ENCODE results near the gene MIDN. TPM values are rescaled to one million over a fixed set of nuclear protein-coding genes. Genes with fewer than 3 reads are reported as not detected.

The MIDN gene
- total RNA-seq, 4 donors from 2014 or later: 34.9 to 117 (median 86.3) TPM

DNA sequence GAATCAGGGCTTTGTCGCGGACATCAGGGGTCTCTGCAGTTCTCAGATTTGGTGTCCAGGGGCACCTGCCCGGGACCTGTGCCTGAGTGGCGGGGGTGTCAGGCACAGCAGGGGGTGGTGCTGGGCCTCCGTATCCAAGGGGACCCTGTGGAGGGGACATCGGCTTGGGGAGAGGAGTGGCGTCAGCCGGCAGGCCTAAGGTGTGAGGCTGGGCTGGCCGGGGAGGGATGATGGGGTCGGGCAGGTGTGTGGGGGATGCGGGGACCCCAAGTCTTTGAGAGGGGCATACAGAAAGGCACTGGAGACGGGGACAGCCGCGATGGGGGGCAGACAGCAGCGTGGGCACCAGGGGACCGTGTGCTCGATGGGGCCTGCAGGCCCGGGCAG lies 39.8 kb downstream of the MIDN start:
- DNase-seq: no peak
- intact Hi-C loops (cut with DNase I; ENCODE audit: low total_unique reads): no loop called here
- Histone ChIP-seq H3K36me3 (no peaks in the 10 kb centered on the region), H3K4me1 (peaks cover 0 to 6% of the 10 kb centered on the region in 2 donors), H3K9me3 (no peaks in the 10 kb centered on the region), H3K4me3 (no peak overlapping the region), H3K27me3 (peaks cover 62 to 77% (median 72%) of the 10 kb centered on the region in 3 donors), H3K27ac (no peak overlapping the region)
- TF ChIP-seq POLR2A (IDR thresholded peaks at IDR 0.05) (no peak), CTCF (IDR thresholded peaks at IDR 0.05 in 4 of 5, conservative IDR thresholded peaks at IDR 0.05 in 1 of 5) (no peak)
- in situ Hi-C loops (cut with MboI; ENCODE audit: low sequenced_read_pairs in 4 of 4): no loop called here
- no peak for ATAC-seq

GRCh38 chr19:1288833-1289685 lies 40.7 kb downstream of the MIDN start:
- intact Hi-C loops (cut with DNase I; ENCODE audit: low total_unique reads) (no loop called here), in situ Hi-C loops (cut with MboI; ENCODE audit: low sequenced_read_pairs in 4 of 4) (no loop called here)
- H3K4me3 ChIP-seq: no peak overlapping the region
- peaks cover 0 to 6% of the 10 kb centered on the region in 2 donors for H3K4me1 ChIP-seq
- TF ChIP-seq CTCF (IDR thresholded peaks at IDR 0.05 in 4 of 5, conservative IDR thresholded peaks at IDR 0.05 in 1 of 5) (no peak), POLR2A (IDR thresholded peaks at IDR 0.05) (no peak)
- peaks cover 62 to 76% (median 72%) of the 10 kb centered on the region in 3 donors for H3K27me3 ChIP-seq
- no peak overlapping the region for H3K27ac ChIP-seq
- ATAC-seq (no peak), DNase-seq (no peak)
- H3K9me3 ChIP-seq: no peaks in the 10 kb centered on the region
- no peaks in the 10 kb centered on the region for H3K36me3 ChIP-seq

GRCh38 chr19:1289686-1290025 lies 41.3 kb downstream of the MIDN start:
- intact Hi-C loops (cut with DNase I; ENCODE audit: low total_unique reads): no loop called here
- H3K27me3 ChIP-seq: peaks cover 65 to 76% (median 72%) of the 10 kb centered on the region in 3 donors
- no peak for DNase-seq

DNA sequence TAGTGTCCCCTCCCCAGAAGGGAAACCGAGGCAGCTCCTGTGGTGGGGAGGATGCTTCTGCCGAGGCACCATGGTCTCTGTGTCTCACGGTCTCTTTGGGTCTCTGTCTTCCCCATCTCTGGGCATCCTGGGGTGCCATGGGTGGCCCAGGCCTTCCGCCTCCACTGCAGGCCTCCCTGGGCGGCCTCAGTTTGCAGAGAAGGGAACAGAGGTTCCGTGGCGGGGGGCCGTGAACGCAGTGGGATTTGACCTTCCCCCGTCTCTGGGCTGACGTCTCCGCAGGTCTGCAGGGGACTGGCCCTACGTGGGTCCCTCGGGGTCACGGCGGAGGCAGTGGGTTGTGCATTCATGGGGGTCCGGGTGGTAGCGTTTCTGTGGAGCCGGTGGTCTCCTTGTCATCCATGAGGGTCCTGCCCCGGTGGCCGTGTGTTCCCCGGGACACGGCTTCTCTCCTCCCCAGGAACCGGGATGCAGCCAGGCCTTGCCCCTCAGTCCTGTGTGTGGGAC lies 41.9 kb downstream of the MIDN start:
- Histone ChIP-seq H3K27ac (no peak overlapping the region), H3K9me3 (no peaks in the 10 kb centered on the region), H3K4me3 (no peak overlapping the region), H3K27me3 (peaks cover 68 to 76% (median 72%) of the 10 kb centered on the region in 3 donors), H3K36me3 (no peaks in the 10 kb centered on the region), H3K4me1 (peaks cover 0 to 9% of the 10 kb centered on the region in 2 donors)
- intact Hi-C loops (cut with DNase I; ENCODE audit: low total_unique reads) (no loop called here), in situ Hi-C loops (cut with MboI; ENCODE audit: low sequenced_read_pairs in 4 of 4) (no loop called here)
- TF ChIP-seq CTCF (IDR thresholded peaks at IDR 0.05 in 4 of 5, conservative IDR thresholded peaks at IDR 0.05 in 1 of 5) (no peak), POLR2A (IDR thresholded peaks at IDR 0.05) (no peak)
- no peak for ATAC-seq
- DNase-seq: no peak

More at GRCh38 chr19:1289686-1290025, 41.3 kb downstream of the MIDN start:
- H3K4me1 ChIP-seq: peaks cover 0 to 6% of the 10 kb centered on the region in 2 donors
- H3K27ac ChIP-seq: no peak overlapping the region
- no peak for ATAC-seq
- H3K9me3 ChIP-seq: no peaks in the 10 kb centered on the region
- no peaks in the 10 kb centered on the region for H3K36me3 ChIP-seq
- in situ Hi-C loops (cut with MboI; ENCODE audit: low sequenced_read_pairs in 4 of 4): no loop called here
- H3K4me3 ChIP-seq: no peak overlapping the region
- TF ChIP-seq CTCF (IDR thresholded peaks at IDR 0.05 in 4 of 5, conservative IDR thresholded peaks at IDR 0.05 in 1 of 5) (no peak), POLR2A (IDR thresholded peaks at IDR 0.05) (no peak)
